Nephron progenitor cell (in vitro differentiated cells): Measurements from ENCODE around the gene TCP1.
A peak's percentile ranks its signal among the peaks of the same experiment; 100 is the strongest.

Source experiments
- DNase-seq: peaks from one replicate; pipeline ENCODE4 v3.0.0; 2021
- H3K27ac Mint-ChIP-seq: 2 replicates; pipeline ENCODE4 v1.8.0; 2021; ENCODE audit warnings: mild to moderate bottlenecking, moderate library complexity, mixed read lengths
- H3K27me3 Mint-ChIP-seq: 2 replicates; pipeline ENCODE4 v1.8.0; 2021; ENCODE audit warnings: mild to moderate bottlenecking, low read depth, mixed read lengths; ENCODE audit not compliant: poor library complexity
- H3K36me3 Mint-ChIP-seq: 2 replicates; pipeline ENCODE4 v1.8.0; 2021; ENCODE audit warnings: low read depth, mixed read lengths
- H3K4me1 Mint-ChIP-seq: 2 replicates; pipeline ENCODE4 v1.8.0; 2021; ENCODE audit warnings: mixed read lengths
- H3K4me3 Mint-ChIP-seq: 2 replicates; pipeline ENCODE4 v1.8.0; 2021; ENCODE audit warnings: mild to moderate bottlenecking, moderate library complexity, mixed read lengths
- H3K9me3 Mint-ChIP-seq: 2 replicates; pipeline ENCODE4 v1.8.0; 2021; ENCODE audit warnings: mild to moderate bottlenecking, moderate library complexity, mixed read lengths
- TF ChIP-seq, protein P1 (sequence below): fragments of 200-600 bp; sonication (generic); IDR thresholded peaks from 2 replicates; pipeline ENCODE4 v1.5.0; 2021; ENCODE audit warnings: antibody characterized with exemption

Gene TCP1

DNA sequence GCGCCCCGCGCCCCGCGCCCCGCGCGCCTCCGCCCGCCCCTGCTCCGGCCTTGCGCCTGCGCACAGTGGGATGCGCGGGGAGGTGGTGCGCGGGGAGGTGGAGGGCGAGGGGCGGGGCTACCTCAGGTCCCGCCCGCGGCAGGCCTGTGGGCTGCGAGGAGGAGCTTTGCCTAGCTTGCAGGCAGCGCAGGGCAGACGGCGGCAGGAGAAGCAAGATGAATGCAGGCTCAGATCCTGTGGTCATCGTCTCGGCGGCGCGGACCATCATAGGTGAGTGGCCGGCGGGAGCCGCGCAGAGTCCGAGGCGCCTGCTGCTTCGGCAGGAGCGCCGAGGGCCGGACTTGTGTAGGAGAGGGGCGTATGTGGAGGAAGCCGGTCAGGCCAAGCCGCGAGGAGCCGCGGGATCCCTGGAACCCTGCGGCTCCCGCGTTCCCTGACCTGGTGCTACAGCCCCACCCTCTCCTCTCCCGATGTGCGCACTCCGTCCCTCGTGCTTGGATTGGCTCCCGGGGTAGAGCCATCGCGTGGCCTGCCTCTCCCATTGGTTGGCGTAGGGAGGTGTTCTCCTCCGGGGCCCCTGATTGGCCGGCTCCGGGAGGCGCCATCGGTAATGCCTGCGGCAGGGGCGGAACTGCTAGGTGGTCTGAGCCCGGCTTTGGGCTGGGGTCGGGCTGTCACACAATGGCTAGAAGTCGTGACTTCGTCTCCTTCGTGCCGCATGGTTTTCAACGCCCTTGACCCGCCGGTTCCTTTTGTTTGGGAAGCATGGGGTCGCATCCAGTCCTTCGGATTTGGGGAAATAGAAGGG, 27.3 kb downstream of the TCP1 start, which contains the start of gene ACAT2:
Gene ACAT2 (plus strand): TSS at position 173 of the 808 bp plus-strand sequence. CDS start 43 bp downstream, at position 216.
- H3K27ac Mint-ChIP-seq, result peak within 1 kb of the TSS; percentile 99
- peaks cover 39% of the 10 kb centered on the region for H3K4me1 Mint-ChIP-seq
- H3K27me3 Mint-ChIP-seq, result peaks cover 4% of the 10 kb centered on the region
- peak; percentile 92 for DNase-seq
- H3K36me3 Mint-ChIP-seq, result peaks cover 56% of the 10 kb centered on the region
- TF ChIP-seq, protein P1, sequence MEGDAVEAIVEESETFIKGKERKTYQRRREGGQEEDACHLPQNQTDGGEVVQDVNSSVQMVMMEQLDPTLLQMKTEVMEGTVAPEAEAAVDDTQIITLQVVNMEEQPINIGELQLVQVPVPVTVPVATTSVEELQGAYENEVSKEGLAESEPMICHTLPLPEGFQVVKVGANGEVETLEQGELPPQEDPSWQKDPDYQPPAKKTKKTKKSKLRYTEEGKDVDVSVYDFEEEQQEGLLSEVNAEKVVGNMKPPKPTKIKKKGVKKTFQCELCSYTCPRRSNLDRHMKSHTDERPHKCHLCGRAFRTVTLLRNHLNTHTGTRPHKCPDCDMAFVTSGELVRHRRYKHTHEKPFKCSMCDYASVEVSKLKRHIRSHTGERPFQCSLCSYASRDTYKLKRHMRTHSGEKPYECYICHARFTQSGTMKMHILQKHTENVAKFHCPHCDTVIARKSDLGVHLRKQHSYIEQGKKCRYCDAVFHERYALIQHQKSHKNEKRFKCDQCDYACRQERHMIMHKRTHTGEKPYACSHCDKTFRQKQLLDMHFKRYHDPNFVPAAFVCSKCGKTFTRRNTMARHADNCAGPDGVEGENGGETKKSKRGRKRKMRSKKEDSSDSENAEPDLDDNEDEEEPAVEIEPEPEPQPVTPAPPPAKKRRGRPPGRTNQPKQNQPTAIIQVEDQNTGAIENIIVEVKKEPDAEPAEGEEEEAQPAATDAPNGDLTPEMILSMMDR, result no peak
- peak within 1 kb of the TSS; percentile 90 for H3K4me3 Mint-ChIP-seq
- H3K9me3 Mint-ChIP-seq, result no peaks in the 10 kb centered on the region

DNA sequence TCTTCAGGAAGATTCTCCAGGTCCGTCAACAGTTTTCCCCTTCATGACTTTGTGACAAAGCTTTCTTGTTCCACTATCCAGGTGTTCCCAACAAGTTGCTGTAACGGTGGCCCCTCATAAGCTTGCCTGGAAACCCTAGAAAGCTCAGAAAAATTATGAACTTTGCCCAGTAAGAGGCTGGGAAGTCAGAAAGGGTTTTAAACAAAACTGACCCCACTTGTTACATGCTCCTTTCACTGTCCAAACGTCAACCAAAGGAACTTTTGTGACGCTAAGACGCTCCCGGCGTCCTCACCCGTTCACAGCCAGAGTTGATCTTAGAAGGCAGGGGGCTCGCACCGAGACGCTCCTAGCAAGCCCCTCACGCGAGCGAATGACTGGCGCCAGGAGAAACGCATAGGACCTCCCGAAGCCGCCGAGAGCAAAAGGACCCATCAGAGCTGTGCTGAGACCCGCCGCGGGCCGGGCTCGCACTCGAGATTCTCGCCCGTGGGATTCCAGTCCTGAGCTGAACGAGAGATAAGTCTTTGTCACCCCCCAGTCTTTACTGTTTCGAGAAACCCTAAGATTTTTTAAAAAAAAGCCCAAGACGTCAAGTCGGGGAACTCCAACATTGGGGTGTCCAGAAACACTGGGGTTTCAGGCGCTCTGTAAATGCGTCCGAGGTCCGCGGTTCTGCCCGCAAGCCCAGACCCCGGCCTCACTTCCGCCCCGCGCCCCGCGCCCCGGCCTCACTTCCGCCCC, 28.1 kb downstream of the TCP1 start:
- TF ChIP-seq, protein P1, result no peak
- Mint-ChIP-seq H3K27me3 (peaks cover 4% of the 10 kb centered on the region), H3K27ac (peak overlapping the region; percentile 99), H3K4me3 (peak overlapping the region; percentile 90), H3K4me1 (peaks cover 39% of the 10 kb centered on the region), H3K36me3 (peaks cover 56% of the 10 kb centered on the region), H3K9me3 (no peaks in the 10 kb centered on the region)
- peak; percentile 47 for DNase-seq

DNA sequence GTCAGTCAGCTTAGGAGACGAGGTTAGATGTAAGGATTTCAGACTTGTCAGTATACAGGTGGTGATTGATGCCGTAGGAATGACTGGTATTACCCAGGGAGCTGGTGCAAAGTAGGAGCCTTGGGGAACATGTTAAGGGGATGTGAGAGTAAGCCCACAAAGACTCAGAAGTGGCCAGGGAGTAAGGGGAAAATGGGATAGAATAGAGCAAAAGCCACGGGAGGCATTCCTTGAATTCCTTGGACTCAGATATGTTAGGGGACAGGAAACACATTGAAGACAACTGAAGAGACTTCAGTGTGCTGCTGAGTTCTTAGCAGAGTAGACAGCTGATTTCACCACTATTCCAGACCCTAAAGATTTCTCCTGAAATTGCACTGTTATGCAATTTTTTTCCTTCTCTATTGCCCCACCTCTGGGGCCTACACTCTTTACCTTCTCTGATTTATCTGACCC, 28.8 kb downstream of the TCP1 start:
- H3K4me3 Mint-ChIP-seq, result peak overlapping the region; percentile 90
- peak overlapping the region; percentile 99 for H3K27ac Mint-ChIP-seq
- peaks cover 4% of the 10 kb centered on the region for H3K27me3 Mint-ChIP-seq
- peaks cover 36% of the 10 kb centered on the region for H3K4me1 Mint-ChIP-seq
- H3K9me3 Mint-ChIP-seq, result no peaks in the 10 kb centered on the region
- peak; percentile 6 for DNase-seq
- peaks cover 56% of the 10 kb centered on the region for H3K36me3 Mint-ChIP-seq
- TF ChIP-seq, protein P1, result no peak

DNA sequence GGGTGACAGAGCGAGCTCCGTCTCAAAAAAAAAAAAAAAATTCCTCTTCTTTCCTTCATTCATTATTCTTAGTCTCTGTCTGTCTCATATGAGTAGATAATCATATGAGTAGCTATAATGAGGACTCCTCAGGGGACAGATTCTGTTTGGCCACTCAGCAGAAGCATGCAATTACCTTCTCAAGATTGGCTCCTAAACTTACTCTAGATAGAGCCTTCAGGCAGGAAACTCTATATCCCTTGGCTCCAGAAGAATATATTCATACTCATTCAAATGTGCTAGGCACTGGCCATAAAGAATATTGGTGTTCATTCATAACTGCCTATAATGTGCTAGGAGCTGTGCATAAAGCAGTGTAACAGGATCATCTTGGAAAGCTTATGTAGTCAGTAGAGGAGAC, 29.8 kb downstream of the TCP1 start:
- DNase-seq, result no peak
- peak overlapping the region; percentile 64 for H3K27ac Mint-ChIP-seq

DNA sequence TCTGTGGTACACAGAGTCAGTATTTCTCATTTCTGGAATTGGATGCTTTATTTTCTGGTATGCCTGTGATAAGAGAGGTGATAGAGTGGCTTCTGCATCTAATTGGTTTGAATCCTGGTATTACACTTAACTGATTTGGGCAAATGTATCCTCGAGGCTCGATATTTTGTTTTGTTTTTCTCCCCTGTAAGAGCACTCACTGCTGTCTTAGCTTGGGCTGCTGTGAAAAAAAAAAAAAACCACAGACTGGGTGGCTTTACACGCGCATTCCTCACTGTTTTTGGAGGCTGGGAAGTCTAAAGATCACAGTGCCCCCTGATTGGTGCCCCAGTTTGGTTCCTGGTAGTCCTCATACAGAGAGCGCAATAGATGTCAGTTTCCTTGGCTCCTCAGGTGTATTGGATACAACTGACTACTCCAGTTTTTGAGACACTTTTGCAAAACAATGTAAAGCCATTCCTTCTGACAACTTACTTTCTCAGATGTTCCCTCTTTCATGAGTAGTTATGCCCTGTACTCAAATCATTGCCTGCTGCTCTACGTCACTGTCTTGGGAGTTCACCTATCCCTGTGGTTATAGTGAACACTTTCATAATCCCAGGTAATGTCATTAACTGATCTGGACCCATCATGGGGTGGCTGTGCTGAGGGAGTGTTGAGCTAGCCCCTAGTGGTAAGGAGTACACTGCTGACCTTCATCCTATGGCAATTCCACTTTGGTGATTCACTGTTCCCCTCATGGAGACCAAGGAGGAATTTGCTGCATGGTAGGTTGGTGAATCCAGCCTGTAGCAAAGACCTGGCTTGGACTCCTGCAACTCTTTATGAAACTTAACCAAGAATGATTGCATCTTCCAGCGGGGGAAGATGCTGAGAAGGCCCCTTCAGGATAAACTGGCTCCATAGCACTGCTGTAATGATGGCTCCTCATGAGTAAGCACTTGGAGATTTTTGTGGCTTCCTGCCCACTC, 31.1 kb downstream of the TCP1 start:
- H3K4me1 Mint-ChIP-seq, result peaks cover 33% of the 10 kb centered on the region
- TF ChIP-seq, protein P1, result no peak
- no peak overlapping the region for H3K4me3 Mint-ChIP-seq
- DNase-seq, result no peak
- peaks cover 59% of the 10 kb centered on the region for H3K36me3 Mint-ChIP-seq
- peak overlapping the region; percentile 93 for H3K27ac Mint-ChIP-seq
- H3K27me3 Mint-ChIP-seq, result peaks cover 4% of the 10 kb centered on the region
- H3K9me3 Mint-ChIP-seq, result no peaks in the 10 kb centered on the region

More for the DNA sequence above, 29.8 kb downstream of the TCP1 start:
- H3K4me3 Mint-ChIP-seq, result peak overlapping the region; percentile 69
- H3K9me3 Mint-ChIP-seq, result no peaks in the 10 kb centered on the region
- peaks cover 4% of the 10 kb centered on the region for H3K27me3 Mint-ChIP-seq
- TF ChIP-seq, protein P1, result no peak
- H3K4me1 Mint-ChIP-seq, result peaks cover 36% of the 10 kb centered on the region
- peaks cover 56% of the 10 kb centered on the region for H3K36me3 Mint-ChIP-seq
